Keratinocyte (primary cell): Measurements from ENCODE around the gene PLEKHA6. TPM values are rescaled to one million over a fixed set of nuclear protein-coding genes. Genes with fewer than 3 reads are reported as not detected.

Source experiments
- DNase-seq: peaks from one replicate; pipeline ENCODE4 v3.0.0-alpha.2; 2011; ENCODE audit warnings: low read depth, missing footprints, low spot score
- FAIRE-seq: peaks from 2 replicates; lab custom pipeline; 2011; peaks lifted over from hg19 to GRCh38; lab: Jason Lieb, UNC
- H2AFZ ChIP-seq: 2 replicates; pipeline ENCODE4 v1.6.0; 2012; ENCODE audit warnings: low read length, control low read depth, inconsistent platforms; ENCODE audit not compliant: control insufficient read depth
- H3K27ac ChIP-seq: 2 replicates; pipeline ENCODE4 v1.5.1; 2011; ENCODE audit warnings: low read length; ENCODE audit not compliant: control insufficient read depth, insufficient read depth
- H3K27me3 ChIP-seq: 3 replicates; pipeline ENCODE4 v1.6.0; 2011; ENCODE audit warnings: low read length; ENCODE audit not compliant: control insufficient read depth, insufficient read depth; ENCODE audit errors: extremely low read depth
- H3K36me3 ChIP-seq, 2 experiments: 2 replicates in 1 of 2; 3 replicates in 1 of 2; pipeline ENCODE4 v1.5.1; 2011; ENCODE audit warnings: low read length in 2 of 2, mild to moderate bottlenecking in 1 of 2; ENCODE audit not compliant: control insufficient read depth in 2 of 2, insufficient read depth in 2 of 2; ENCODE audit errors: extremely low read depth in 1 of 2
- H3K4me1 ChIP-seq: 3 replicates; pipeline ENCODE4 v1.5.1; 2011; ENCODE audit warnings: low read length; ENCODE audit not compliant: control insufficient read depth, insufficient read depth; ENCODE audit errors: extremely low read depth
- H3K4me2 ChIP-seq: 3 replicates; pipeline ENCODE4 v1.6.0; 2011; ENCODE audit warnings: low read depth, low read length; ENCODE audit not compliant: control insufficient read depth, insufficient read depth; ENCODE audit errors: extremely low read depth
- H3K4me3 ChIP-seq, 3 experiments: fragments of 200-600 bp in 1 of 3; sonication (generic) in 1 of 3; 2 replicates in 2 of 3; 3 replicates in 1 of 3; pipeline ENCODE4 v1.5.1; 2011 to 2016; ENCODE audit warnings: low read length in 3 of 3, mild to moderate bottlenecking in 3 of 3, control low read depth in 2 of 3, inconsistent platforms in 1 of 3, low read depth in 1 of 3, mixed read lengths in 1 of 3, mixed run types in 1 of 3, moderate library complexity in 1 of 3; ENCODE audit not compliant: control insufficient read depth in 2 of 3, insufficient read depth in 2 of 3; ENCODE audit errors: extremely low read depth in 1 of 3
- H3K79me2 ChIP-seq: 2 replicates; pipeline ENCODE4 v1.6.0; 2012; ENCODE audit warnings: low read length; ENCODE audit not compliant: control insufficient read depth, insufficient read depth
- H3K9ac ChIP-seq: 3 replicates; pipeline ENCODE4 v1.6.0; 2011; ENCODE audit warnings: low read length; ENCODE audit not compliant: control insufficient read depth, insufficient read depth; ENCODE audit errors: extremely low read depth
- H3K9me1 ChIP-seq: 3 replicates; pipeline ENCODE4 v1.6.0; 2011; ENCODE audit warnings: low read length; ENCODE audit not compliant: control insufficient read depth, insufficient read depth; ENCODE audit errors: extremely low read depth
- H3K9me3 ChIP-seq: 2 replicates; pipeline ENCODE4 v1.5.1; 2012; ENCODE audit warnings: low read depth, low read length; ENCODE audit not compliant: control insufficient read depth
- H4K20me1 ChIP-seq: 3 replicates; pipeline ENCODE4 v1.6.0; 2011; ENCODE audit warnings: low read length; ENCODE audit not compliant: control insufficient read depth, insufficient read depth; ENCODE audit errors: extremely low read depth
- EZH2 ChIP-seq: IDR thresholded peaks from one replicate; pipeline ENCODE4 v1.6.1; 2012; ENCODE audit warnings: inconsistent platforms, mild to moderate bottlenecking, low read length, moderate library complexity
- dilution Hi-C: fragments of 300-500 bp; cut with MboI; formaldehyde crosslinking; loops from one replicate; pipeline ENCODE4 v1.7.0; 2020; ENCODE audit warnings: low sequenced_read_pairs; ENCODE audit not compliant: extremely low pct_ligation_motif_present
- polyA plus RNA-seq, 5 experiments: library from polyadenylated mRNA; depleted of rRNA in 3 of 5; stranded (reverse) in 3 of 5; stranded (forward) in 1 of 5; unstranded in 1 of 5; fragments of >200 nt; gene quantifications; 1 replicate in 1 of 5; 2 replicates in 3 of 5; 3 replicates in 1 of 5; pipeline versions ENCODE4 v1.2.1 to v1.2.3, GENCODE V29; 2011 to 2012; ENCODE audit warnings: missing spikeins in 2 of 5, low read depth in 1 of 5, low replicate concordance in 1 of 5
- TF ChIP-seq, protein P1 (sequence below), 3 experiments: IDR thresholded peaks in 1 of 3; conservative IDR thresholded peaks in 1 of 3; optimal IDR thresholded peaks in 1 of 3; 2 replicates in 2 of 3; 3 replicates in 1 of 3; pipeline versions ENCODE3 to v1.5.1; 2011; ENCODE audit warnings: low read length in 3 of 3, mild to moderate bottlenecking in 3 of 3, moderate library complexity in 2 of 3, control low read depth in 1 of 3, inconsistent platforms in 1 of 3; ENCODE audit not compliant: insufficient read depth in 2 of 3; ENCODE audit errors: extremely low read depth in 1 of 3

Gene PLEKHA6
- polyA plus RNA-seq, 1 donor (not counting 4 experiments of a cell fraction or from before 2014, with no cell fraction given): 1.5 TPM

DNA sequence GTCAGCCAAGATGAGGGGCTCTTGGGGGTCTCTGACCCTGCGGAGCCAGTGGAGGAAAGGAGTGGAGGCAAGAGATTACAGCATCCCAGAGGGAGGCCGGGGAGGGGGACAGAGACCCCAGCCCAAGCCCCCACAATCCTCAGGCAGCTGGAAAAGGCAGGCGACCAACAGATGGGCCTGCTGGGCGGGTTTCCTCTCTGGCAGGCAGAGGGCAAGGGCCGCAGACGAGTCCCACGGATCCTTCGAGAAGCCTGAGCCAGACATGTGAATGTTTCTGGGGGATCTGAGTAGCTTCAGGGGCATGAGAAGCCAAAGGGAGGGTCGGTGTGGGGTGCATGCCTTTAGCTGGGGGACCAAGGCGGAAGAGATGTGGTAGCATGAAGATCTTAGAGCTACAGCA lies 2.1 kb upstream of the PLEKHA6 start:
- Histone ChIP-seq H3K27me3 (peaks cover 10% of the 10 kb centered on the region), H3K36me3 (no peaks in the 10 kb centered on the region), H3K27ac (no peak overlapping the region), H2AFZ (no peak overlapping the region), H3K9me3 (no peaks in the 10 kb centered on the region), H3K4me1 (peaks cover 12% of the 10 kb centered on the region), H3K4me2 (no peak overlapping the region), H3K79me2 (no peaks in the 10 kb centered on the region), H3K9me1 (no peaks in the 10 kb centered on the region), H3K9ac (no peak overlapping the region), H3K4me3 (no peak overlapping the region), H4K20me1 (no peaks in the 10 kb centered on the region)
- TF ChIP-seq EZH2: no peak
- TF ChIP-seq, protein P1, sequence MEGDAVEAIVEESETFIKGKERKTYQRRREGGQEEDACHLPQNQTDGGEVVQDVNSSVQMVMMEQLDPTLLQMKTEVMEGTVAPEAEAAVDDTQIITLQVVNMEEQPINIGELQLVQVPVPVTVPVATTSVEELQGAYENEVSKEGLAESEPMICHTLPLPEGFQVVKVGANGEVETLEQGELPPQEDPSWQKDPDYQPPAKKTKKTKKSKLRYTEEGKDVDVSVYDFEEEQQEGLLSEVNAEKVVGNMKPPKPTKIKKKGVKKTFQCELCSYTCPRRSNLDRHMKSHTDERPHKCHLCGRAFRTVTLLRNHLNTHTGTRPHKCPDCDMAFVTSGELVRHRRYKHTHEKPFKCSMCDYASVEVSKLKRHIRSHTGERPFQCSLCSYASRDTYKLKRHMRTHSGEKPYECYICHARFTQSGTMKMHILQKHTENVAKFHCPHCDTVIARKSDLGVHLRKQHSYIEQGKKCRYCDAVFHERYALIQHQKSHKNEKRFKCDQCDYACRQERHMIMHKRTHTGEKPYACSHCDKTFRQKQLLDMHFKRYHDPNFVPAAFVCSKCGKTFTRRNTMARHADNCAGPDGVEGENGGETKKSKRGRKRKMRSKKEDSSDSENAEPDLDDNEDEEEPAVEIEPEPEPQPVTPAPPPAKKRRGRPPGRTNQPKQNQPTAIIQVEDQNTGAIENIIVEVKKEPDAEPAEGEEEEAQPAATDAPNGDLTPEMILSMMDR (optimal IDR thresholded peaks at IDR 0.05 in 1 of 3, IDR thresholded peaks at IDR 0.05 in 1 of 3, conservative IDR thresholded peaks at IDR 0.05 in 1 of 3; ENCODE audit: extremely low read depth in 1 of 3, insufficient read depth in 2 of 3, low read length in 3 of 3): no peak
- DNase-seq (no peak), FAIRE-seq (no peak)
- dilution Hi-C loops: no loop called here

DNA sequence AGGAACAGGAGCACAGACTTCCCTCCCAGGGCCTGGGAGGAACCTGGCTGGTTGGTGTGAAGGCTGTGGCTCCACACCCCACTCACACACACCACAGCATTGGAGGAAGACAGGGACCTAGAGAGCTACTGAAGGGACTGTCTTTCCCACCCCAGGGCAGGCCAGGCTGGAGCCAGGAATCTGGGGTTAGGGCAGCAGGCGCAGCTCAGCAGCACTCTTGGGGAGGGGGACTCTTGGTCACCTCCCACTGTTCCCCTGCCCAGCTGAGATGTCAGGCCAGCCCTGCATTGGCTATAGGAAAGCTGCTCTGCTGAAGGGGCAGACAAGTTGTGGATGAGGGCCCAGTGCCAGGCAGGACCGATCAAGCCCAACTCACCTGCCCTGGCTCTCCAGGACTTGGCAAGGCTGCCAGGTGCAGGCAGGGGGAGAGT lies 1.6 kb upstream of the PLEKHA6 start:
- TF ChIP-seq EZH2: no peak
- TF ChIP-seq, protein P1 (optimal IDR thresholded peaks at IDR 0.05 in 1 of 3, IDR thresholded peaks at IDR 0.05 in 1 of 3, conservative IDR thresholded peaks at IDR 0.05 in 1 of 3; ENCODE audit: extremely low read depth in 1 of 3, insufficient read depth in 2 of 3, low read length in 3 of 3): no peak
- dilution Hi-C loops: no loop called here
- Histone ChIP-seq H3K36me3 (no peaks in the 10 kb centered on the region), H3K27ac (no peak overlapping the region), H3K9me1 (no peaks in the 10 kb centered on the region), H3K4me1 (peaks cover 12% of the 10 kb centered on the region), H2AFZ (no peak overlapping the region), H3K9ac (no peak overlapping the region), H3K79me2 (no peaks in the 10 kb centered on the region), H3K4me3 (no peak overlapping the region), H4K20me1 (no peaks in the 10 kb centered on the region), H3K9me3 (no peaks in the 10 kb centered on the region), H3K4me2 (no peak overlapping the region), H3K27me3 (peaks cover 10% of the 10 kb centered on the region)
- FAIRE-seq (no peak), DNase-seq (no peak)
